ENCODE data around the gene IGFN1. TPM values are rescaled to one million over a fixed set of nuclear protein-coding genes. Genes with fewer than 3 reads are reported as not detected.

IGFN1 gene
- total and polyA plus RNA-seq, 2 donors (not counting 3 experiments of a cell fraction or from before 2014, with no cell fraction given), result not detected

DNA sequence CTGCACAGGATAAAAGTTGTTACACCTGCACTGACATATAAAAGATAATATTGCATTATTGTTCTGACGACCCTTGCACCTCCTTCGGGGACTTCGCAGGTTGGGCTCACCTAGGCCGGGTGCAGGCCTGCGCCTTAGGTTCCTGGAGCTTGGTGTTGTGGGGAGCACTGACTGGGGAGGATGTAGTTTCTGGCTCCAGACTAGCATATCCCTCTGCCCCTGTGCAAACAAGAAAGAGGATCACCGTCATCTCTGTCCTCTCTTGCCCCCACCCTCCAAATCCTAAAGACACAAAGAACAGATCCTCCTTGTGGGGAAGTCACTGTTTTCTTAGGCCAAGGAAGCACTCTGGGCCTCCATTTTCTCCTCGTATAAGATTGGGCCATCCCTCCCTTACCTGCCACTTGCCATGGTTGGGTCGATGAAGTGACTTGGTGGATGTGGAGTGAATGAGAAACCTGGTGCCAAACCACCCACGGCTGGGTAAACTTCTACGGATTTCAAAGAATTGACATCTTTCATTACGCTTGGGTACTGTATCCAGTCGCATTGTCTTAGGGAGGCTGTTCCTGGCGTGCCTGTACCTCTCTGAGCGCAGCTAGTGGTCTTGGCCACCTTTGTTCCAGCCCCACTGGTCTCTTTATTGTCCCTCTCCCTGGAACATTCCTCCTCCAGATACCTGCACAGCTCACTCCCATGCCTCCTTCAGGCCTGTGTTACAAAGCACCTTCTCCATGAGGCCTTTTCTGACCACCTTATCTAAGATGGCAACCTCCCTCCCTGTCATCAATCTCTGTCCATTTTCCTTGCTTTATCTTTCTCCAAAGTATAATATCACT is 58.3 kb downstream of the IGFN1 start:
- no peak overlapping the region for H3K4me2 ChIP-seq (ENCODE audit: insufficient read depth, low read length)
- no peaks in the 10 kb centered on the region for H3K9me3 ChIP-seq (replicated peaks; ENCODE audit: control insufficient read depth, insufficient read depth, low read length)
- peaks cover 10 to 32% of the 10 kb centered on the region in 2 experiments for H3K27me3 ChIP-seq (ENCODE audit: control insufficient read depth in 2 of 2, insufficient read depth in 2 of 2, low read length in 2 of 2)
- no peak overlapping the region for H3K27ac ChIP-seq (ENCODE audit: insufficient read depth, low read depth, low read length)
- no peaks in the 10 kb centered on the region for H3K36me3 ChIP-seq (ENCODE audit: control insufficient read depth in 2 of 2, extremely low read depth in 1 of 2, insufficient read depth in 2 of 2, low read length in 2 of 2)
- H3K9ac ChIP-seq (replicated peaks; ENCODE audit: extremely low read depth, insufficient read depth, low read length), result no peak overlapping the region
- ChIA-PET CTCF (interaction anchor here (1.8 kb wide), 1 partner anchor 26 kb away, joined by 5 read pairs; no protein-coding TSS in a partner anchor), POLR2A (no interaction called here)
- no TSS peak for BruUV-seq (replicated peaks)
- H3K79me2 ChIP-seq (ENCODE audit: control insufficient read depth, insufficient read depth, low read length), result no peaks in the 10 kb centered on the region
- dilution Hi-C loops (cut with MboI; ENCODE audit: extremely low pct_ligation_motif_present, low sequenced_read_pairs) (no loop called here), intact Hi-C loops (cut with micrococcal nuclease) (no loop called here)
- no peak overlapping the region for H2AFZ ChIP-seq (ENCODE audit: low read depth, low read length)
- TF ChIP-seq, protein P1, sequence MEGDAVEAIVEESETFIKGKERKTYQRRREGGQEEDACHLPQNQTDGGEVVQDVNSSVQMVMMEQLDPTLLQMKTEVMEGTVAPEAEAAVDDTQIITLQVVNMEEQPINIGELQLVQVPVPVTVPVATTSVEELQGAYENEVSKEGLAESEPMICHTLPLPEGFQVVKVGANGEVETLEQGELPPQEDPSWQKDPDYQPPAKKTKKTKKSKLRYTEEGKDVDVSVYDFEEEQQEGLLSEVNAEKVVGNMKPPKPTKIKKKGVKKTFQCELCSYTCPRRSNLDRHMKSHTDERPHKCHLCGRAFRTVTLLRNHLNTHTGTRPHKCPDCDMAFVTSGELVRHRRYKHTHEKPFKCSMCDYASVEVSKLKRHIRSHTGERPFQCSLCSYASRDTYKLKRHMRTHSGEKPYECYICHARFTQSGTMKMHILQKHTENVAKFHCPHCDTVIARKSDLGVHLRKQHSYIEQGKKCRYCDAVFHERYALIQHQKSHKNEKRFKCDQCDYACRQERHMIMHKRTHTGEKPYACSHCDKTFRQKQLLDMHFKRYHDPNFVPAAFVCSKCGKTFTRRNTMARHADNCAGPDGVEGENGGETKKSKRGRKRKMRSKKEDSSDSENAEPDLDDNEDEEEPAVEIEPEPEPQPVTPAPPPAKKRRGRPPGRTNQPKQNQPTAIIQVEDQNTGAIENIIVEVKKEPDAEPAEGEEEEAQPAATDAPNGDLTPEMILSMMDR (IDR thresholded peaks at IDR 0.05; ENCODE audit: extremely low read depth in 1 of 2, insufficient read depth in 1 of 2, low read depth in 1 of 2, low read length in 2 of 2), result no peak
- TF ChIP-seq POLR2A (IDR thresholded peaks at IDR 0.05; ENCODE audit: low read depth, low read length), result no peak
- no peak for TF ChIP-seq JUN (IDR thresholded peaks at IDR 0.05; ENCODE audit: borderline replicate concordance, insufficient read depth, insufficient read length, low read depth)
- TF ChIP-seq POLR2AphosphoS5 (IDR thresholded peaks at IDR 0.05; ENCODE audit: insufficient read depth, low read depth, low read length), result no peak
- TF ChIP-seq GATA2 (IDR thresholded peaks at IDR 0.05; ENCODE audit: insufficient read depth, insufficient read length, low read depth, low read length), result no peak
- TF ChIP-seq MYC (IDR thresholded peaks at IDR 0.05; ENCODE audit: low read depth, low read length), result no peak
- no peak for TF ChIP-seq EZH2 (IDR thresholded peaks at IDR 0.05; ENCODE audit: borderline replicate concordance, low read depth, low read length, severe bottlenecking)
- no peak for TF ChIP-seq MAX (IDR thresholded peaks at IDR 0.05; ENCODE audit: insufficient read depth, insufficient read length)
- no peak for TF ChIP-seq FOS (IDR thresholded peaks at IDR 0.05; ENCODE audit: borderline replicate concordance, insufficient read depth, low read length)
- no peak for FAIRE-seq
- no peaks in the 10 kb centered on the region for H3K4me1 ChIP-seq (ENCODE audit: control insufficient read depth, extremely low read depth, insufficient read depth, low read length)
- no peak overlapping the region for H3K4me3 ChIP-seq (replicated peaks in 1 of 3; ENCODE audit: insufficient read depth in 1 of 3, low read depth in 1 of 3, low read length in 3 of 3)
- no peaks in the 10 kb centered on the region for H3K9me1 ChIP-seq (replicated peaks; ENCODE audit: control insufficient read depth, extremely low read depth, insufficient read depth, low read length)
- no peaks in the 10 kb centered on the region for H4K20me1 ChIP-seq (replicated peaks; ENCODE audit: control insufficient read depth, extremely low read depth, insufficient read depth, low read length)
- DNase-seq (ENCODE audit: low read depth, low spot score), result no peak

Measured in endothelial cell of umbilical vein (primary cell).